Peyer's patch (tissue), 4 donors: ENCODE data around the gene OR10H2. TPM values are rescaled to one million over a fixed set of nuclear protein-coding genes. Genes with fewer than 3 reads are reported as not detected.

Source experiments
- DNase-seq, 3 donors: peaks; one replicate each; pipeline ENCODE4 v3.0.0-alpha.2; 2017 to 2019
- H3K27ac ChIP-seq, 4 donors: fragments of 200-600 bp; sonication (generic); one replicate each; pipeline ENCODE4 v1.5.1; 2016 to 2019
- H3K27me3 ChIP-seq, 2 donors: fragments of 200-600 bp; sonication (generic); one replicate each; pipeline ENCODE4 v1.5.1; 2019
- H3K36me3 ChIP-seq, 3 donors: fragments of 200-600 bp; sonication (generic); one replicate each; pipeline ENCODE4 v1.5.1; 2016 to 2019
- H3K4me1 ChIP-seq, 4 donors: fragments of 200-600 bp; sonication (generic); one replicate each; pipeline ENCODE4 v1.5.1; 2016 to 2019
- H3K4me3 ChIP-seq, 4 donors: fragments of 200-600 bp; sonication (generic); 1 replicate in 3 of 4; 2 replicates in 1 of 4; pipeline ENCODE4 v1.5.1; 2016 to 2019; ENCODE audit warnings: mild to moderate bottlenecking in 1 of 4
- H3K9me3 ChIP-seq, 4 donors: fragments of 200-600 bp; sonication (generic); one replicate each; pipeline ENCODE4 v1.5.1; 2016 to 2019; ENCODE audit warnings: mild to moderate bottlenecking in 1 of 4
- CTCF ChIP-seq, 6 experiments: fragments of 450-650 bp in 4 of 6; fragments of 200-600 bp in 2 of 6; sonication (generic) in 1 of 6; IDR thresholded peaks; one replicate each; pipeline ENCODE4 v1.5.1; 2017 to 2019; ENCODE audit warnings: antibody characterized with exemption in 6 of 6, mild to moderate bottlenecking in 3 of 6, moderate library complexity in 1 of 6
- POLR2A ChIP-seq, 2 donors: fragments of 450-650 bp; IDR thresholded peaks; one replicate each; pipeline ENCODE4 v1.5.1; 2017; ENCODE audit warnings: antibody characterized with exemption in 2 of 2, mild to moderate bottlenecking in 2 of 2, moderate library complexity in 2 of 2
- total RNA-seq, 4 donors: library from RNA; depleted of rRNA; stranded (reverse); fragments of >200 nt; gene quantifications; one replicate each; pipeline ENCODE4 v1.1.0, GENCODE V29; 2016

OR10H2 gene
- total RNA-seq, 4 donors from 2014 or later, result not detected

- TF ChIP-seq POLR2A (IDR thresholded peaks at IDR 0.05) (no peak), CTCF (IDR thresholded peaks at IDR 0.05) (no peak)
- no peak overlapping the region for H3K4me3 ChIP-seq
- H3K27ac ChIP-seq, result no peak overlapping the region
- H3K27me3 ChIP-seq, result no peaks in the 10 kb centered on the region
- no peaks in the 10 kb centered on the region for H3K4me1 ChIP-seq
- DNase-seq, result no peak
- H3K36me3 ChIP-seq, result no peaks in the 10 kb centered on the region
- no peaks in the 10 kb centered on the region for H3K9me3 ChIP-seq
Measured at GRCh38 chr19:15717809-15718208, 10.0 kb upstream of the OR10H2 start.

- Histone ChIP-seq H3K9me3 (no peaks in the 10 kb centered on the region), H3K27me3 (no peaks in the 10 kb centered on the region), H3K36me3 (no peaks in the 10 kb centered on the region), H3K4me3 (no peak overlapping the region), H3K27ac (no peak overlapping the region), H3K4me1 (no peaks in the 10 kb centered on the region)
- no peak for DNase-seq
- no peak for TF ChIP-seq POLR2A (IDR thresholded peaks at IDR 0.05)
- TF ChIP-seq CTCF (IDR thresholded peaks at IDR 0.05), result no peak
Measured at GRCh38 chr19:15721268-15721667, 6.6 kb upstream of the OR10H2 start.

GRCh38 chr19:15722956-15723355 is 4.9 kb upstream of the OR10H2 start:
- Histone ChIP-seq H3K27me3 (no peaks in the 10 kb centered on the region), H3K4me1 (no peaks in the 10 kb centered on the region), H3K27ac (no peak overlapping the region), H3K9me3 (no peaks in the 10 kb centered on the region), H3K36me3 (no peaks in the 10 kb centered on the region), H3K4me3 (no peak overlapping the region)
- TF ChIP-seq CTCF (IDR thresholded peaks at IDR 0.05) (no peak), POLR2A (IDR thresholded peaks at IDR 0.05) (no peak)
- DNase-seq, result no peak

- no peaks in the 10 kb centered on the region for H3K4me1 ChIP-seq
- TF ChIP-seq POLR2A (IDR thresholded peaks at IDR 0.05), result no peak
- TF ChIP-seq CTCF (IDR thresholded peaks at IDR 0.05), result no peak
- H3K27ac ChIP-seq, result no peak overlapping the region
- H3K36me3 ChIP-seq, result no peaks in the 10 kb centered on the region
- no peak overlapping the region for H3K4me3 ChIP-seq
- no peak for DNase-seq
- H3K27me3 ChIP-seq, result no peaks in the 10 kb centered on the region
- no peaks in the 10 kb centered on the region for H3K9me3 ChIP-seq
Measured at GRCh38 chr19:15730538-15730937, 2.7 kb downstream of the OR10H2 start.

- no peak overlapping the region for H3K4me3 ChIP-seq
- H3K4me1 ChIP-seq, result no peaks in the 10 kb centered on the region
- no peaks in the 10 kb centered on the region for H3K9me3 ChIP-seq
- no peak for DNase-seq
- no peaks in the 10 kb centered on the region for H3K27me3 ChIP-seq
- no peak overlapping the region for H3K27ac ChIP-seq
- TF ChIP-seq POLR2A (IDR thresholded peaks at IDR 0.05) (no peak), CTCF (IDR thresholded peaks at IDR 0.05) (no peak)
- no peaks in the 10 kb centered on the region for H3K36me3 ChIP-seq
Measured at GRCh38 chr19:15732388-15732787, 4.6 kb downstream of the OR10H2 start.

- TF ChIP-seq CTCF (IDR thresholded peaks at IDR 0.05) (no peak), POLR2A (IDR thresholded peaks at IDR 0.05) (no peak)
- H3K27ac ChIP-seq, result no peak overlapping the region
- H3K4me3 ChIP-seq, result no peak overlapping the region
- H3K36me3 ChIP-seq, result no peaks in the 10 kb centered on the region
- no peak for DNase-seq
- no peaks in the 10 kb centered on the region for H3K4me1 ChIP-seq
- H3K9me3 ChIP-seq, result no peaks in the 10 kb centered on the region
- H3K27me3 ChIP-seq, result no peaks in the 10 kb centered on the region
Measured at GRCh38 chr19:15733895-15734294, 6.1 kb downstream of the OR10H2 start.
